Upper lobe of left lung (tissue), 6 donors: Measurements from ENCODE around the gene GALNT8. TPM values are rescaled to one million over a fixed set of nuclear protein-coding genes. Genes with fewer than 3 reads are reported as not detected.

ENCODE experiments used
- ATAC-seq, 2 donors: fragments of 200-7000 bp; cut with Tn5 transposase; one replicate each; pipeline ENCODE4 v1.9.1; 2022; ENCODE audit warnings: mild to moderate bottlenecking in 2 of 2, moderate library complexity in 2 of 2; ENCODE audit not compliant: low FRiP score in 2 of 2
- DNase-seq, 2 donors: peaks; one replicate each; pipeline ENCODE4 v3.0.0-alpha.2; 2019 to 2020
- H3K27ac ChIP-seq, 4 donors: fragments of 200-600 bp; sonication (generic); one replicate each; pipeline ENCODE4 v1.5.1; 2016 to 2019
- H3K27me3 ChIP-seq, 4 donors: fragments of 200-600 bp; sonication (generic); one replicate each; pipeline ENCODE4 v1.5.1; 2017 to 2019
- H3K36me3 ChIP-seq, 4 donors: fragments of 200-600 bp; sonication (generic); one replicate each; pipeline ENCODE4 v1.5.1; 2016 to 2019
- H3K4me1 ChIP-seq, 4 donors: fragments of 200-600 bp; sonication (generic); one replicate each; pipeline ENCODE4 v1.5.1; 2018 to 2019
- H3K4me3 ChIP-seq, 4 donors: fragments of 200-600 bp; sonication (generic); one replicate each; pipeline ENCODE4 v1.5.1; 2017 to 2019; ENCODE audit warnings: mild to moderate bottlenecking in 2 of 4, moderate library complexity in 1 of 4
- H3K9me3 ChIP-seq, 4 donors: fragments of 200-600 bp; sonication (generic); one replicate each; pipeline ENCODE4 v1.5.1; 2018 to 2019
- EP300 ChIP-seq, 4 donors: sonication (generic); formaldehyde crosslinking; IDR thresholded peaks; one replicate each; pipeline ENCODE4 v1.5.1; 2017; ENCODE audit warnings: antibody characterized with exemption in 4 of 4, control low read depth in 2 of 4
- POLR2A ChIP-seq, 4 donors: fragments of 450-650 bp; IDR thresholded peaks; one replicate each; pipeline ENCODE4 v1.5.1; 2016 to 2017; ENCODE audit warnings: antibody characterized with exemption in 4 of 4, mild to moderate bottlenecking in 2 of 4
- POLR2AphosphoS5 ChIP-seq, 2 donors: sonication (generic); formaldehyde crosslinking; IDR thresholded peaks; one replicate each; pipeline ENCODE4 v1.5.1; 2017; ENCODE audit warnings: antibody characterized with exemption in 2 of 2
- WGBS, 2 donors: methylation state at CpG; one replicate each; pipeline ENCODE4 v1.1.5; 2017 to 2018; 5-methylcytosine and 5-hydroxymethylcytosine counted together
- total RNA-seq, 6 donors: library from RNA; depleted of rRNA in 4 of 6; stranded (reverse); fragments of >200 nt in 4 of 6; gene quantifications; one replicate each; pipeline versions ENCODE4 v1.1.0 to v1.2.1, GENCODE V29; 2016 to 2021
- TF ChIP-seq, protein P1 (sequence below), 6 experiments: fragments of 450-650 bp in 4 of 6; fragments of 200-600 bp in 2 of 6; sonication (generic) in 2 of 6; IDR thresholded peaks; one replicate each; pipeline ENCODE4 v1.5.1; 2016 to 2019; ENCODE audit warnings: antibody characterized with exemption in 6 of 6
- donor health status: DM: no; HTN: no; CAD: no; lungs with moderate emphysema.
- donor health status: DM: no; HTN: yes; CAD: no; lungs with severe emphysema.

GALNT8 gene
- total RNA-seq, 6 donors from 2014 or later, result 0.14 to 0.94 (median 0.59) TPM; not detected in 1

DNA sequence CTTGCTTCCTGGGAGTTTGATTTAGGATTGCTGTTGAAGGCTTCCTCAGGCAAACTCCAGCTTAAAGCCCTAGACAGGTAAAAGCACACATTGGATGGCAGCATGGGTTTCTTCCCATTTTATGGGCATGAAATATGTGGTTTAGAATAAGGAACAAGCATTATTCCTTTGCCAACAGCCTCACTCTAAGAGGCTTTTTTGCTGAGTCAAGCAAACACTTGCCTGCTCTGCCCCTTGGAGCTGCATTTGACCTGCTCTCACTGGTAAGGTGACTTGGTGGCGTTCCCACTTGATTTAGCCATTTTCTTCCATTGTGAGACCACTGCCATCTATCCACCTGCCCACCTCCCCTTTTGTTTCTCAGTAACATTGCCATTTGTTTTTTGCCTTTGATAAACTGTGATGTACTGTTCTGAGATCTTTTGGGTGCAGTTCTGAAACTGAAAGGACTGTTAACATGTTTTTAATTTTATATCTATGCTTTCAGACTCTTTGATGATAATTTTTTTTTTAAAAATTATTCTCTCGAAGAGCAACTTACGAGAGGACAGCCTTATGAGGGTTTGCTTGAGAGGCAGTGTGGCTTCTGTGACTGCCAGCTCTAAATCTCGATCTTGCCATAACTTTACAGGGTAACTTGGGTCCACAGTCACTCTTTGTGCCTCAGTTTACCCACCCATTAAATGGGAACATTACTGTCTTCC lies 92.6 kb downstream of the GALNT8 start:
- 79 to 85% methylated on average over 4 of the region's 4 CpGs for WGBS, 2 donors
- H3K27me3 ChIP-seq, result peaks cover 0 to 22% (median 13%) of the 10 kb centered on the region in 4 donors
- H3K27ac ChIP-seq, result no peak overlapping the region
- TF ChIP-seq EP300 (IDR thresholded peaks at IDR 0.05), result no peak
- TF ChIP-seq POLR2A (IDR thresholded peaks at IDR 0.05), result no peak
- TF ChIP-seq, protein P1, sequence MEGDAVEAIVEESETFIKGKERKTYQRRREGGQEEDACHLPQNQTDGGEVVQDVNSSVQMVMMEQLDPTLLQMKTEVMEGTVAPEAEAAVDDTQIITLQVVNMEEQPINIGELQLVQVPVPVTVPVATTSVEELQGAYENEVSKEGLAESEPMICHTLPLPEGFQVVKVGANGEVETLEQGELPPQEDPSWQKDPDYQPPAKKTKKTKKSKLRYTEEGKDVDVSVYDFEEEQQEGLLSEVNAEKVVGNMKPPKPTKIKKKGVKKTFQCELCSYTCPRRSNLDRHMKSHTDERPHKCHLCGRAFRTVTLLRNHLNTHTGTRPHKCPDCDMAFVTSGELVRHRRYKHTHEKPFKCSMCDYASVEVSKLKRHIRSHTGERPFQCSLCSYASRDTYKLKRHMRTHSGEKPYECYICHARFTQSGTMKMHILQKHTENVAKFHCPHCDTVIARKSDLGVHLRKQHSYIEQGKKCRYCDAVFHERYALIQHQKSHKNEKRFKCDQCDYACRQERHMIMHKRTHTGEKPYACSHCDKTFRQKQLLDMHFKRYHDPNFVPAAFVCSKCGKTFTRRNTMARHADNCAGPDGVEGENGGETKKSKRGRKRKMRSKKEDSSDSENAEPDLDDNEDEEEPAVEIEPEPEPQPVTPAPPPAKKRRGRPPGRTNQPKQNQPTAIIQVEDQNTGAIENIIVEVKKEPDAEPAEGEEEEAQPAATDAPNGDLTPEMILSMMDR (IDR thresholded peaks at IDR 0.05), result no peak
- no peak for TF ChIP-seq POLR2AphosphoS5 (IDR thresholded peaks at IDR 0.05)
- peaks cover 10 to 16% (median 12%) of the 10 kb centered on the region in 4 donors for H3K4me1 ChIP-seq
- no peaks in the 10 kb centered on the region for H3K36me3 ChIP-seq
- no peak overlapping the region for H3K4me3 ChIP-seq
- ATAC-seq (no peak), DNase-seq (no peak)
- no peaks in the 10 kb centered on the region for H3K9me3 ChIP-seq

DNA sequence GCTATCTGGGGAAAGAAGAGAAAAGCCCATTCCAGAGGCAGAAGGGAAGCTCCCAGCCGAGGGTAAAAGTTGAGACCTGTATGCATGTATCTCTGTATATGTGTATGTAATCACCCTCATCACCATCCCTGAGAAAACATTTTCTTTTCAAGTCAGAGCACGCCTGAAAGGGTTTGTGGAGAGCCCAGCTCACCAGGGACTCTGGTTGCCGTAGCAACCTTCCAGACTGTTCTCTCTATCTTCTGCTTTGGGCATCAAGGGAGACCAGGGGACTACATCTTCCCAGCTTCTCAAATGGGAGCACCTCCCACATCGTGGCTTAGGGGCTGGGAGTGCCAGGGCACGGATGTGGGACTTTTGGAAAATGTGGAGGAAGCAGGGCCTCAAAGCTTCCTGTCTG lies 93.5 kb downstream of the GALNT8 start:
- H3K36me3 ChIP-seq, result no peaks in the 10 kb centered on the region
- H3K9me3 ChIP-seq, result no peaks in the 10 kb centered on the region
- H3K27ac ChIP-seq, result no peak overlapping the region
- H3K27me3 ChIP-seq, result peaks cover 0 to 19% (median 13%) of the 10 kb centered on the region in 4 donors
- TF ChIP-seq, protein P1 (IDR thresholded peaks at IDR 0.05), result no peak
- 74 to 82% methylated on average over 5 of the region's 5 CpGs for WGBS, 2 donors
- H3K4me1 ChIP-seq, result peaks cover 10 to 16% (median 12%) of the 10 kb centered on the region in 4 donors
- no peak for DNase-seq
- ATAC-seq, result no peak
- H3K4me3 ChIP-seq, result no peak overlapping the region

DNA sequence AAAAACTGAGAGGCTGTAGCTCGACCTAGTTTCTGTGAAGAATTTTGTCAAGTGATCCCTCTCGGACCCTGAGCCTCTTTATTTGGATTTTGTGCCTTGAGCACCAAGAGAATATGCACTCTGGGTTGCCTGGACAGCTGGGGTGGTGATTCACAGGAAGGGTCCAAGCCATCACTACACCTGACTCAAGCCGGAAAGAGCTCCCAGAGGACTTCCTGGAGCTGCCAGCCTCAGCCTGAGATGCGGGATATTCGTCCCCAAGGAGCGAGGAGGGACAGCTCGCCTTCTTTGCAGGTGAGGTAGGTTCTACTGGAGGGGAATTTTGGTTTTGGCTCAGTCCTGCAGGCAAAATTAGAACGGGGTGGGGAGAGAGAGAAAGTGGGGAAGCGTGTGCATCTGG lies 94.3 kb downstream of the GALNT8 start:
- Histone ChIP-seq H3K36me3 (no peaks in the 10 kb centered on the region), H3K4me1 (peaks cover 5 to 10% (median 9%) of the 10 kb centered on the region in 4 donors), H3K4me3 (no peak overlapping the region), H3K9me3 (no peaks in the 10 kb centered on the region), H3K27ac (no peak overlapping the region), H3K27me3 (peaks cover 0 to 12% (median 8%) of the 10 kb centered on the region in 4 donors)
- TF ChIP-seq EP300 (IDR thresholded peaks at IDR 0.05) (no peak), POLR2A (IDR thresholded peaks at IDR 0.05) (no peak)
- TF ChIP-seq, protein P1 (IDR thresholded peaks at IDR 0.05), result no peak
- WGBS, 2 donors, result 76 to 79% methylated on average over 7 to 9 of the region's 9 CpGs
- no peak for ATAC-seq
- no peak for DNase-seq

DNA sequence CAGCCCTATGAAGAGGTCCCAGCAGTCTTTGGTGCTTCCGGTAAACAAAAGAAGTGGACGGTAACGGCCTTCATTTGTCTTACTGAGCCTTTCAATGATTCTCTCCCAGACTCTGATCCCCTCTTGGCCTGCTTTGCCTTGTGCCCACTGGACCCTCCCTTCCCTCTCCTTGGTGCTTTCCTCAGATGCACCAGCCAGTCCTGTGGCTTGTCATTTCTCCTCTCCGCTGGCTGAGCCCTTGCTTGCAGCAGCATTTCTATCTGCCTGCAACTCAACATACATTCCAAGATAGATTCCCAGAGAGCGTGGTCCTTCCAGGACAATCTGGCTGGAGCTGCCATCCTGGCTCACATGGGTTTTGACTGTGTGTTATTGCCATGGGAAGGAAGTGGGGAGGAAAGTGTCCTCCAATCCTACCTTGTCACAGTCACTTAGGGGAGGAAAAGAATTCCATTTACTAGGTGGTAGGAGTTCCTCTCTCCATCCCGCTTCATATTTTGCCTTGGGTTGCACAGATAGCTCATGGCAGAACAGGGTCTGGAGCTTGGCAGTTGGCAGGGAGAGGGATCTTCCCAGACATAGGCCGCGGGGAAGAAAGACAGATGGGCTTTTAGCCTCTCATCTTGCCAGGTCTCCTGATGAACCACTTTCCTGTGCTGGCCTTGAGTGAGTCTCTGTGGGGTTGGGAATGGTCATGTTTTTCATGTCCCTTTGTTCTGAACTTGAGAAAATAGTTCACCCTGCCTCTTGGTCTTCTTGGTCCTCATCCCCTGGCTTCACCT lies 96.7 kb downstream of the GALNT8 start:
- H3K4me3 ChIP-seq, result no peak overlapping the region
- no peaks in the 10 kb centered on the region for H3K36me3 ChIP-seq
- ATAC-seq (no peak), DNase-seq (no peak)
- TF ChIP-seq EP300 (IDR thresholded peaks at IDR 0.05), result no peak
- TF ChIP-seq POLR2A (IDR thresholded peaks at IDR 0.05), result no peak
- TF ChIP-seq POLR2AphosphoS5 (IDR thresholded peaks at IDR 0.05), result no peak
- TF ChIP-seq, protein P1 (IDR thresholded peaks at IDR 0.05), result no peak
- H3K4me1 ChIP-seq, result no peaks in the 10 kb centered on the region
- H3K27me3 ChIP-seq, result no peaks in the 10 kb centered on the region
- WGBS, 2 donors, result 93 to 94% methylated on average over 8 of the region's 8 CpGs
- H3K9me3 ChIP-seq, result no peaks in the 10 kb centered on the region
- H3K27ac ChIP-seq, result no peak overlapping the region
